HG03460 (cell line): ENCODE results near the gene BPIFB6.
"Not testable (repeated sequence)": the region's sequence is repeated elsewhere in the genome, so short reads cannot be mapped to it uniquely, and the experiment has no call there.

Source experiments
- ATAC-seq: cut with Tn5 transposase; IDR thresholded peaks from one replicate; pipeline ENCODE4 v1.9.1; 2021; ENCODE audit not compliant: unreplicated experiment

Gene BPIFB6

DNA sequence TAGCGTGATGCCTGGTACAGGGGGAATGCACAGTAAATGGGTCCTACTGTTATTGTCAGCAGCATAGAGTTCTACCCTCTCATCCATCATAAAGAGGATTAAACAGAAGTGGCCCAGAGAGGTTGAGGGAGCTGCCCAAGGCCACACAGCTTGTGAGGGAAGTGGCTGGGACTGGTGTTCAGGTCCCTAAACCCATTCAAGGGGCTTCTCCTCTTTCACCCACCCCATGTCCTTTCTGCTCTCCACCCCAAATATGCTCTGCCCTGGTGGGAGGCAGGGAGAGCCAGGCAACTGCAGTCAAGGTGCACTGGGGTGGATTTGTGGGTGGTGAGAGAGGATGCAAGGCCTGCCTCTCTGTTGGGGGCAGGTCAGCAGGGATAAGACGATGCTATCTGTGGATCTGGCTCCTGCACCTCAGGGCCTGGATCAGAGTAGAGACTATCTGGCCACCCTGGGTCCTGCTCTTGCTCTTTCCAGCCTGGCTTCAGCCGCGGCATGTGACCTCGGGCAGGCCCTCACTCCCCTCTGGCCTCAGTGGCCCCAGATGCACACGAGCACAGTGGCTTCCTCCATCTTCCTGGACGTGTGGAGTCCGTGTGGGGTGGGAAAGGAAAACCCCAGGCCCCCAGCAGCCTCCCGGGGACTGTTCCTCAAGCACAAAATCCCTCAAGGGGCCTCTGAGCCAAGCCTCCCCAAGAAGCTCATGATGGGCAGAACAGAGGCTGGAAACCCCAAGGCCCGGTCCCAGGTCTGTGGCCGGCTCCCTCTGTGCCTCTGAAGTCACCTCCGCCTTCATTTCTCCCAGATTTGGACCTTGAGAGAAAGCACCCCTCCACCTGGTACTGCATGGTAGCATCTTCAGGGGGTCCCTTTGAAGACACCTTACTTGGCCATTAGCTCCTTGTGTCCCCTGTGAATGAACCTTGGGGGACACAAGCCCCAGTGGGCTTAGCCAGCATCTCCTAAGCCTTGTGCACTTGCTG is 3.4 kb upstream of the BPIFB6 start:
- no peak for ATAC-seq

- ATAC-seq, result no peak
Measured at GRCh38 chr20:33028875-33029274, 2.6 kb upstream of the BPIFB6 start.

- ATAC-seq, result no peak
Measured at GRCh38 chr20:33030076-33030475, 1.4 kb upstream of the BPIFB6 start.

DNA sequence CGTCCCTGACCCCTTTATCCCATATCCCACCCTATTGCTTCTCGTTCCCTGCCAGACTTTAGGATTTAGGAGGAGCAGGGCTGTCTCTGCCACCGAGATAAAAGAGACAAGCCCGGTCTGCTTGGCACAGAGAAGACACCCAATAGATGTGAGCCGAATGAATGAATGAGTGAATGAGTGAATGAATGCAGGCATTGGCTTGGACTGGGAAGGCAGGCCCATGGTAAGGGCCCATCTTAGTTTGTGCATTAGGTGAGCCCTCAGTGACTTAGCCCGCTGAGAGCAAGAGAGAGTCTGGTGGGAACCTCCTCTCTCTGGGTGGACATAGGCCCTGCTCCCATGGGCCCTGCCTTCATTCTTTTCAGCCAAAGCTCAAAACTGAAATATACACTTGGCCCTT is 879 bp upstream of the BPIFB6 start:
- no peak for ATAC-seq

DNA sequence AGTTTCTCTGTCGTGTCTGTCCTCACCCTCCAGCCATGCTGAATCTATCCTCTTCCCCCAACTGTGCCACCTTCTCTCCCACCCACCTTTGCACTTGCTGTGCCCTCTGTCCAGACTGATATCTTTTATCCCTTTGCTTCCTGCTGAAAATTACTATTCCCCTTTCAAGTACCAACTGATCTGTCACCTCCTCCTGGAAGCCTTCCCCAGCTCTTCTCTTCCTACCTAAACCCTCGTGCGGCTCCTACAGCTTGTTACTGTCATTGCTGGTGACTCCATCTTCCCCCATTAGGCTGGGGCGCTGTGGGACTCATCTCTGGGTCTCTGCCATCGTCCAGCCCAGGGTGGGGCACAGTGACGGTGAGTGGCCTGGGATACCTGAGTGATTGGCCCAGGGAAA is 1.1 kb downstream of the BPIFB6 start:
- no peak for ATAC-seq

DNA sequence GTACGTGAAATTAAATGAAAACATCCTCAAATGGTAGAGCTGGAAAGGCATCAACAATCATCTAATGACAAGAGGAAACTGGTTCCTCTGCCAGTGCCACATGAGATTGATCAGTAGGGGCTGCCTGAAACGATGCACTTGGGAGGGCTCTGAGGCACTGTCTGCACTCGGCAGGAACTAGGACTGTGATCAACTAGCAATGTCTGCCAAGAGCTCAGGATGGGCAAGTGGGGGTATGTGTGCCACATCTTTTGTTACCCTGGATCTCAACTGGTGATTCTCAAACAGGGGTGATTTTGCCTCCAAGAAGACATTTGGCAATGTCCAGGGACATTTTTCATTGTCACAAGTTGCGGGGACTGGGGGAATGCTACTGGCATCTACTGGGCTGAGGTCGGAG is 1.9 kb downstream of the BPIFB6 start:
- no peak for ATAC-seq

GRCh38 chr20:33034115-33034514 is 2.7 kb downstream of the BPIFB6 start:
- no peak for ATAC-seq

- ATAC-seq, result no peak
Measured at GRCh38 chr20:33034901-33035492, 3.5 kb downstream of the BPIFB6 start.

GRCh38 chr20:33037456-33037855 is 6.0 kb downstream of the BPIFB6 start:
- ATAC-seq, result no peak

GRCh38 chr20:33038243-33038642 is 6.8 kb downstream of the BPIFB6 start:
- no peak for ATAC-seq

DNA sequence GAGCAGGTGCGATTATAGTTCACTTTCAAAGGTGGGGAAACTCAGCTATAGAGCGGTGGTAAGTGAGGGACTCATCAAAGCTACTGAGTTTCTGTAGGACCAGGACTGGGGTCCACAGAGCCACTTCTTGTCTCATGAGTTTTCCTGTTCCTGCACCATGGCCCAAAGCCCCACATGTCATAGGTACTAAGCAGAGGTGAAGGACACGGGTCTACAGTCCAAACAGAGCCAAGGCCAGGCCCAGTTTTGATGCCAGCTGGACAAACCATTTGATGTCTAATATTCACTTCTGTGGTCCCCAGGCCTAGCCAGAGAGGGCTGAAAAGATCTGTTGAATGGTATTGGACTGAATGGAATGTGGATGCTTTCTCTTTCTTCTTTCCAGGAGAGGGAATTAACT is 11.0 kb downstream of the BPIFB6 start:
- no peak for ATAC-seq

DNA sequence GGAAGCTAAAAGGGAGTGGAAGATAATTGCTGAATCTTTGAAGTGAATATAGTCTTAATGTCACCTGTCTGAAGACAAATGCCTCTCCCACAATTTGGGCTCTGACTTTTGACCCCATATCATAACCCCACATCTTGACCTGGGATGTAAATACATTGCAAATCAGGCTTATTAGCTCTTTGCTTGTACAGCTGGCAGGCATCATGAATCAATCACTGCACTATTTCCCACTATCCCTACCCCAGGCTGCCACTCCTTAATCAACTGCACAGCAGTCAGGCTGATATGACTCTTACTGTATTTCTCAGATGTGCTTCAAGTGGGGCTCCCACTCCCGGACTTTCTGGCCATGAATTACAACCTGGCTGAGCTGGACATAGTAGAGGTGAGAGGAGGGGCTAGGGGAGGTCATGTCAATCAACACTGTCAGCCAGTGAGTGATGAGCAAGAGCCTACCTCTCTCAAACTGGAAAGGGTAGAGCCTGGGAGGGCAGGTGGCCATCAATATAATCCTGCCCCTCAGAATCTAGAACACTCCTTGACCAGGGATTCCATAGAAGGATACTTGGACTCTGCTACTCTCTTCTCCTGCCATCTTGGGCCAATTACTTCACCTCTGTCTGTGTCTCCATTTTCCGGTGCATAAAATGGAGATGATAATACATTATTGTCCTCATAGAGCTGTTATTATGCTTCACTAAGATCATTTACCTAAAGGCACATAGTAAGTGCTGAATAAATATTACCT is 11.7 kb downstream of the BPIFB6 start:
- ATAC-seq, result no peak

- ATAC-seq, result no peak
Measured at GRCh38 chr20:33043731-33044181, 12.3 kb downstream of the BPIFB6 start.

- ATAC-seq, result not testable (repeated sequence)
Measured at GRCh38 chr20:33045129-33045721, 13.8 kb downstream of the BPIFB6 start.

GRCh38 chr20:33046412-33046811 is 15.0 kb downstream of the BPIFB6 start:
- no peak for ATAC-seq

GRCh38 chr20:33051333-33051732 is 19.9 kb downstream of the BPIFB6 start:
- ATAC-seq, result no peak

DNA sequence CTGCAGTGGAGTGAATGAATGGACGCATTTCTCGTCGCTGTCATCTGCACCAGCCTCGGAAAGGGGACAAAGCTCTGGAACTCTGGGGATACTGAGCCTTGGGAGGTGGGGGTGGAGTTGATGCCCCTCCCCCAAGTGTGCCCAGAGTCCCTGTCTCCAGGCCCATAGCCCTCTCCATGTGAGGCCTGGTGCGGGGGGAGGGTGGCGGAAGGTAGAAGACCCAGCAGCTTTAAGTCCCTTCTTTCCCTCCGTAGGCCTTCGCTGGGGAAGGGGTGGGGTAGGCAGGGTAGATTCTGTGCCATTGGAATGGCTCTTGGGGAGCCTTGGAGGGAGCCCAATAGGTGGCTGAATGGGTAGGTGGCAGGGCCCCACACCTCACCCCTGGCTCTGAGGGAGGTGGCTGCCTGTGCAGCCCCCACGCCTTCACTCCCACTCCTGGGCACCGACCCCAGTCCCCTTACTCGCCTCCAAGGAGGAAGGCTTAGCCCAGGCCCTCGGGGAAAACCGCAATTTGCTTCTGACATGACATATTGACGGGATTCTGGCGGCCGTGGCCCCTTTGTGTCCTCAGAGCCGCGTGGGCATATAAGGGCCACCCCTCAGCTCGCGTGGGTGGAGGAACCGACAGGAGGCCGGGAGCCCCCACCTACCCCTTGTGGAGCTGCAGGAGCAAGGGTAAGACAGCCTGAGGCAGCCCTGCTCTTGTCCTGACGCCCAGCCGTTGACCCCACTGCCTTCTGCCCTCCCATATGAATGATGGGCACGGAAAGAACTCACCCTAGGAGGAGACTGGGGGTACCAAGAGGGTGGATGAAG is 22.1 kb downstream of the BPIFB6 start, which contains the start of gene BPIFB3:
BPIFB3 (plus strand) TSS at position 613 of the 816 bp plus-strand sequence. CDS start 1,533 bp downstream, outside the sequence.
- ATAC-seq, result no peak

- ATAC-seq, result no peak
Measured at GRCh38 chr20:33054381-33054780, 22.9 kb downstream of the BPIFB6 start.

DNA sequence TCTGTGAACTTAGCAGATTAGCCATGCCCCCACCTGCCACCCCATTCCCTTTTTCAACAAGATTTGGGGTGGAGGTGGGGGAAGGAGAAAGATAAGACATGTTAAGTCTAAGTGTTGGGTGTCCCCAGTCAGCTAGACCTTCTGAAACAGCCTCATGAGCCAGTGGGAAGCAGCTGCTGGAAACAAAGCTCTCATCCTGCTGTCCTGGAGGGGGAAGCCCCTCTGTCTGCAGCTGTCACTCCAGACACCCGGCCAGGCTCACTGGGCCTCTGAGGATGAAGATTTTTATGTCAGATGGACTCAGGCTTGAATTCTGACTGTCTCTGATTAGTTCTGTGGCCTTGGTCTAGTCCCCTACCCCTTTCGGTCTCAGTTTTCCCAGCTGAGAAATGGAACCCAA is 23.3 kb downstream of the BPIFB6 start:
- ATAC-seq, result no peak

DNA sequence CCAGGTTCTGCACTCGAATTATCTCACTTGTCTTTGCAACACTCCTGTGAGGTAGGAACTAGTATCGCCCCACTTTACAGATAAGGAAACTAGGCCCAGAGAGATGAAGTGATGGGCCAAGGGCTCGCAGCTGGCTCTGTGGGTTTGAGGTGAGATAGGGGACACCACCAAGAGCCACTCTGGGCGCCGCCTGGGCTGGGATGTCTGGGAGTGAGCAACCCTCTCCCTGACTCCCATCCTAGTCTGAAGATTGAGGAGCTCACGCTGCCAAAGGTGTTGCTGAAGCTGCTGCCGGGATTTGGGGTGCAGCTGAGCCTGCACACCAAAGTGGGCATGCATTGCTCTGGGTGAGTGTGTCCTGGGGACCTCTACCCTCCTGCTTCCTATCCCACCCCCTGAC is 27.7 kb downstream of the BPIFB6 start:
- ATAC-seq, result no peak
